SH-SY5Y (cell line): ENCODE results near the gene PLA2G6.

Source experiments
- GATA2 ChIP-seq: IDR thresholded peaks from 2 replicates; pipeline ENCODE4 v1.6.1; 2011; ENCODE audit warnings: mild to moderate bottlenecking, low read depth, low read length
- GATA3 ChIP-seq: IDR thresholded peaks from 2 replicates; pipeline ENCODE4 v1.6.1; 2011; ENCODE audit warnings: low read depth, mild to moderate bottlenecking, low read length, moderate library complexity

- TF ChIP-seq GATA3, result no peak
- TF ChIP-seq GATA2, result no peak
Observed at GRCh38 chr22:38215156-38216038, 33.8 kb upstream of the PLA2G6 start.
